Measurements from ENCODE around the gene MYCL. TPM values are rescaled to one million over a fixed set of nuclear protein-coding genes. Genes with fewer than 3 reads are reported as not detected.

MYCL gene
- total and polyA plus RNA-seq, 2 of the 13 experiments (the other 11 are each of a cell fraction or from before 2014, with no cell fraction given): 0.31 to 1.7 TPM

DNA sequence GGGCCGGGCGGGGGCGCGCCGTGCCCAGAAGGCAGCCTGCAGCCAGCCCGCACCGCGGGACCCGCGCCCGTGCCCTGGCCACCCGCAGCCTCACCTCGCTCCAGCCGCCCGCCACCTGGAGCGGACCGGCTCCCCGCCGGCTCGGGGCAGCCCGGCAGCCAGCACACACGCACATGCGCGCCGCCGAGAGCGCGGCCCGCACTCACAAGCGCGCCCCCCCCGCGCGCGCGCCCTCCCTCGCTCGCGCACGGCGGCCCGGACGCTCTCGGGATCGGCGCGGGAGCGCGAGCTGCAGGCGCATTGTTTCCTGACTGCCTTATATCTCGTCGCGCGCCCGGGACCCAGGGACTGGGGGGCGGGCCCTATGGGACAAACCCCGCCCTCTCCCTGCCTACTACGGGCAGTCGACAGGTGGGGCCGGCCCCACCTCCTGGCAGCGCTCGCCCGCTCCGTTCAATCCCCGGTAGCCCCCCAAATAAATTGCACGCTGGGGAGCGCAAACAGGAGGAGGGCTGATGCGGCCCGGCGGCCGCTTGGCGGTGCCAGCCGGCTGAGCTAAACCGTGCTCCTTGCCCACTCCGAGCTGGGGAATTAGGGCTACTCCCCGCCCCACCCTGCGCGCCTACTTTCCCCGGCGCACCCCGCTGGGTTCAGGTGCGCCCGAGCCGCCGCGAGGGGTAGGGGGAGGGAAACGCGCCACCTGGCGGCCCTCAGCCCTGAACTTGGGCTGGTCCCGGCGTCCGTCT lies at the start of gene MYCL (continued):
- no peak for TF ChIP-seq ZNF407 (CRISPR knock-in tag; IDR thresholded peaks at IDR 0.05; ENCODE audit: not compliant biosample characterization)
- TF ChIP-seq ZNF773 (CRISPR knock-in tag; IDR thresholded peaks at IDR 0.05; ENCODE audit: borderline replicate concordance): 0 out of 2 replicates have a peak, but pooled peaks have one; percentile 50
- TF ChIP-seq, protein P1, sequence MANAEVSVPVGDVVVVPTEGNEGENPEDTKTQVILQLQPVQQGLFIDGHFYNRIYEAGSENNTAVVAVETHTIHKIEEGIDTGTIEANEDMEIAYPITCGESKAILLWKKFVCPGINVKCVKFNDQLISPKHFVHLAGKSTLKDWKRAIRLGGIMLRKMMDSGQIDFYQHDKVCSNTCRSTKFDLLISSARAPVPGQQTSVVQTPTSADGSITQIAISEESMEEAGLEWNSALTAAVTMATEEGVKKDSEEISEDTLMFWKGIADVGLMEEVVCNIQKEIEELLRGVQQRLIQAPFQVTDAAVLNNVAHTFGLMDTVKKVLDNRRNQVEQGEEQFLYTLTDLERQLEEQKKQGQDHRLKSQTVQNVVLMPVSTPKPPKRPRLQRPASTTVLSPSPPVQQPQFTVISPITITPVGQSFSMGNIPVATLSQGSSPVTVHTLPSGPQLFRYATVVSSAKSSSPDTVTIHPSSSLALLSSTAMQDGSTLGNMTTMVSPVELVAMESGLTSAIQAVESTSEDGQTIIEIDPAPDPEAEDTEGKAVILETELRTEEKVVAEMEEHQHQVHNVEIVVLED (CRISPR knock-in tag; IDR thresholded peaks at IDR 0.05; ENCODE audit: borderline replicate concordance): no peak
- TF ChIP-seq, protein P2, sequence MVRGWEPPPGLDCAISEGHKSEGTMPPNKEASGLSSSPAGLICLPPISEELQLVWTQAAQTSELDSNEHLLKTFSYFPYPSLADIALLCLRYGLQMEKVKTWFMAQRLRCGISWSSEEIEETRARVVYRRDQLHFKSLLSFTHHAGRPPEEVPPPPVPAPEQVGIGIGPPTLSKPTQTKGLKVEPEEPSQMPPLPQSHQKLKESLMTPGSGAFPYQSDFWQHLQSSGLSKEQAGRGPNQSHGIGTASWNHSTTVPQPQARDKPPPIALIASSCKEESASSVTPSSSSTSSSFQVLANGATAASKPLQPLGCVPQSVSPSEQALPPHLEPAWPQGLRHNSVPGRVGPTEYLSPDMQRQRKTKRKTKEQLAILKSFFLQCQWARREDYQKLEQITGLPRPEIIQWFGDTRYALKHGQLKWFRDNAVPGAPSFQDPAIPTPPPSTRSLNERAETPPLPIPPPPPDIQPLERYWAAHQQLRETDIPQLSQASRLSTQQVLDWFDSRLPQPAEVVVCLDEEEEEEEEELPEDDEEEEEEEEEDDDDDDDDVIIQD (CRISPR knock-in tag; IDR thresholded peaks at IDR 0.05; ENCODE audit: low read depth): no peak
- no peak for TF ChIP-seq KLF6 (CRISPR knock-in tag; IDR thresholded peaks at IDR 0.05)
- TF ChIP-seq, protein P3, sequence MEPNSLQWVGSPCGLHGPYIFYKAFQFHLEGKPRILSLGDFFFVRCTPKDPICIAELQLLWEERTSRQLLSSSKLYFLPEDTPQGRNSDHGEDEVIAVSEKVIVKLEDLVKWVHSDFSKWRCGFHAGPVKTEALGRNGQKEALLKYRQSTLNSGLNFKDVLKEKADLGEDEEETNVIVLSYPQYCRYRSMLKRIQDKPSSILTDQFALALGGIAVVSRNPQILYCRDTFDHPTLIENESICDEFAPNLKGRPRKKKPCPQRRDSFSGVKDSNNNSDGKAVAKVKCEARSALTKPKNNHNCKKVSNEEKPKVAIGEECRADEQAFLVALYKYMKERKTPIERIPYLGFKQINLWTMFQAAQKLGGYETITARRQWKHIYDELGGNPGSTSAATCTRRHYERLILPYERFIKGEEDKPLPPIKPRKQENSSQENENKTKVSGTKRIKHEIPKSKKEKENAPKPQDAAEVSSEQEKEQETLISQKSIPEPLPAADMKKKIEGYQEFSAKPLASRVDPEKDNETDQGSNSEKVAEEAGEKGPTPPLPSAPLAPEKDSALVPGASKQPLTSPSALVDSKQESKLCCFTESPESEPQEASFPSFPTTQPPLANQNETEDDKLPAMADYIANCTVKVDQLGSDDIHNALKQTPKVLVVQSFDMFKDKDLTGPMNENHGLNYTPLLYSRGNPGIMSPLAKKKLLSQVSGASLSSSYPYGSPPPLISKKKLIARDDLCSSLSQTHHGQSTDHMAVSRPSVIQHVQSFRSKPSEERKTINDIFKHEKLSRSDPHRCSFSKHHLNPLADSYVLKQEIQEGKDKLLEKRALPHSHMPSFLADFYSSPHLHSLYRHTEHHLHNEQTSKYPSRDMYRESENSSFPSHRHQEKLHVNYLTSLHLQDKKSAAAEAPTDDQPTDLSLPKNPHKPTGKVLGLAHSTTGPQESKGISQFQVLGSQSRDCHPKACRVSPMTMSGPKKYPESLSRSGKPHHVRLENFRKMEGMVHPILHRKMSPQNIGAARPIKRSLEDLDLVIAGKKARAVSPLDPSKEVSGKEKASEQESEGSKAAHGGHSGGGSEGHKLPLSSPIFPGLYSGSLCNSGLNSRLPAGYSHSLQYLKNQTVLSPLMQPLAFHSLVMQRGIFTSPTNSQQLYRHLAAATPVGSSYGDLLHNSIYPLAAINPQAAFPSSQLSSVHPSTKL (CRISPR knock-in tag; IDR thresholded peaks at IDR 0.05): no peak
- no peak for TF ChIP-seq ZNF720 (CRISPR knock-in tag; IDR thresholded peaks at IDR 0.05)
- peak; percentile 28; the same call in 1 of the 2 replicates for TF ChIP-seq MXD3 (CRISPR knock-in tag; IDR thresholded peaks at IDR 0.05)
